ENCODE data around the gene WDPCP. TPM values are rescaled to one million over a fixed set of nuclear protein-coding genes. Genes with fewer than 3 reads are reported as not detected.

Gene WDPCP
- total and polyA plus RNA-seq, 2 of the 13 experiments (the other 11 are each of a cell fraction or from before 2014, with no cell fraction given) = 2.9 to 5.2 TPM

DNA sequence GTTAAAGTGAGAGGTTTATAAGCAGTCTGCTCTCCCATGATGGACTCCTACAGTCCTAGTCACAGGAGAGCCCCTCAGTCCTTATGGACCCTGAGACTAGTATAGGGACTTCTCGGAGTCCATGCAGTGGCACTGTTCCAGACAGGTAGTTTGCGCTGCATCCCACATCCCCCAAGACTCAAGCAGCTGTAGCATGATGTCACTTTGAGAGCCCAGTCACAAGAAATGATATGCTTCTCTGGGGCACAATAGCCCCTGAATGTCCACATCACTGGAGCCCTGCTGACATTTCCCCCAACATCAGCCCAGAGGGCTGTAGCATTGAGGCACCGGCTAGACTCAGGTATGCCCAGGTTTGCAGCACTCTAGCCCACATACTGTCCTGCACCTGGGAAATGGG is 317.6 kb downstream of the WDPCP start (continued):
- TF ChIP-seq ATF7 (IDR thresholded peaks at IDR 0.05) (peak; percentile 81), ATF7 (CRISPR knock-in tag; IDR thresholded peaks at IDR 0.05) (no peak), CENPT (CRISPR knock-in tag; IDR thresholded peaks at IDR 0.05; ENCODE audit: low read depth) (no peak)

DNA sequence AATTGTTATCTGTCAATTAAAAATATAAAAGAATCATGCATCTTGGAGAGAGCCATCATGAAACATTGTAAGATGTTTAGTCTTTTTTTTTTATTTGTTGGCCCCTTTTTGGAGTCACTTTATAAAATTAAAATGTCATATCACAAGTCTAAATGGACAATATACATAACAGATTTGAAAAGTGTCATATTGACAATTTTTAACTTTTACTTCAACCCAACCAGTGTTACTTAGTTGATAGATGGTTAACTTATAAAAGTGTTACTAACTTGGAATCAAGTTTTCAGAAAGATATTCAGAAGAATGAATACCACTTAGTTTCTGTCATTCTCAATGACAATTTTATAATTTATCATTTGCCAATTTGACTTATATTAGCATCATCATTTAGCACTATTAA is 319.3 kb downstream of the WDPCP start:
- Histone ChIP-seq H3K79me2 (ENCODE audit: insufficient read depth, low read length) (no peaks in the 10 kb centered on the region), H4K20me1 (ENCODE audit: insufficient read depth, low read length) (no peaks in the 10 kb centered on the region), H3K27me3 (ENCODE audit: control insufficient read depth in 1 of 2, insufficient read depth in 2 of 2, low read length in 2 of 2) (no peaks in the 10 kb centered on the region), H3K4me1 (ENCODE audit: insufficient read depth, low read length) (no peaks in the 10 kb centered on the region), H3K36me3 (replicated peaks in 1 of 2; ENCODE audit: control insufficient read depth in 1 of 2, insufficient read depth in 2 of 2, low read length in 2 of 2) (no peaks in the 10 kb centered on the region), H3K4me2 (ENCODE audit: low read depth, low read length) (no peak overlapping the region), H3K9me3 (ENCODE audit: low read length) (peaks cover 23% of the 10 kb centered on the region), H3K27ac (ENCODE audit: extremely low read length, insufficient read depth, low read length) (no peak overlapping the region), H3K4me3 (replicated peaks in 1 of 3; ENCODE audit: insufficient read depth in 1 of 3, low read depth in 2 of 3, low read length in 3 of 3) (no peak overlapping the region), H3K9ac (ENCODE audit: insufficient read depth, low read depth, low read length) (no peak overlapping the region), H2AFZ (ENCODE audit: low read length) (no peak overlapping the region)
- ATAC-seq (no peak), FAIRE-seq (no peak), DNase-seq (ENCODE audit: low spot score) (no peak)
- TF ChIP-seq MAFK (conservative IDR thresholded peaks at IDR 0.05 in 1 of 2, IDR thresholded peaks at IDR 0.05 in 1 of 2; ENCODE audit: low read length in 2 of 2) (peak; percentile 62 to 68; a peak in 3 of 4 replicates), MAFF (IDR thresholded peaks at IDR 0.05; ENCODE audit: low read depth, low read length) (peak; percentile 53; the same call in 1 of the 2 replicates)
- TF ChIP-seq, protein P1, sequence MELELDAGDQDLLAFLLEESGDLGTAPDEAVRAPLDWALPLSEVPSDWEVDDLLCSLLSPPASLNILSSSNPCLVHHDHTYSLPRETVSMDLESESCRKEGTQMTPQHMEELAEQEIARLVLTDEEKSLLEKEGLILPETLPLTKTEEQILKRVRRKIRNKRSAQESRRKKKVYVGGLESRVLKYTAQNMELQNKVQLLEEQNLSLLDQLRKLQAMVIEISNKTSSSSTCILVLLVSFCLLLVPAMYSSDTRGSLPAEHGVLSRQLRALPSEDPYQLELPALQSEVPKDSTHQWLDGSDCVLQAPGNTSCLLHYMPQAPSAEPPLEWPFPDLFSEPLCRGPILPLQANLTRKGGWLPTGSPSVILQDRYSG (CRISPR knock-in tag; IDR thresholded peaks at IDR 0.05) = no peak
- TF ChIP-seq, protein P2, sequence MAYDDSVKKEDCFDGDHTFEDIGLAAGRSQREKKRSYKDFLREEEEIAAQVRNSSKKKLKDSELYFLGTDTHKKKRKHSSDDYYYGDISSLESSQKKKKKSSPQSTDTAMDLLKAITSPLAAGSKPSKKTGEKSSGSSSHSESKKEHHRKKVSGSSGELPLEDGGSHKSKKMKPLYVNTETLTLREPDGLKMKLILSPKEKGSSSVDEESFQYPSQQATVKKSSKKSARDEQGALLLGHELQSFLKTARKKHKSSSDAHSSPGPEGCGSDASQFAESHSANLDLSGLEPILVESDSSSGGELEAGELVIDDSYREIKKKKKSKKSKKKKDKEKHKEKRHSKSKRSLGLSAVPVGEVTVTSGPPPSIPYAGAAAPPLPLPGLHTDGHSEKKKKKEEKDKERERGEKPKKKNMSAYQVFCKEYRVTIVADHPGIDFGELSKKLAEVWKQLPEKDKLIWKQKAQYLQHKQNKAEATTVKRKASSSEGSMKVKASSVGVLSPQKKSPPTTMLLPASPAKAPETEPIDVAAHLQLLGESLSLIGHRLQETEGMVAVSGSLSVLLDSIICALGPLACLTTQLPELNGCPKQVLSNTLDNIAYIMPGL (CRISPR knock-in tag; IDR thresholded peaks at IDR 0.05; ENCODE audit: borderline replicate concordance in 1 of 2, low read depth in 1 of 2) = no peak
- POLR2A ChIA-PET = no interaction called here
- intact Hi-C loops (cut with micrococcal nuclease; ENCODE audit: unreplicated experiment) (no loop called here), in situ Hi-C loops (cut with HindIII; ENCODE audit: extremely low pct_ligation_motif_present, low pct_unique_long_range_greater_than_20kb) (no loop called here)
- BruUV-seq (replicated peaks) = no TSS peak
- CTCF ChIA-PET (ENCODE audit: low intra/inter-chr PET ratio, low total read pairs) = no interaction called here

Measured in HepG2 (cell line).